Measurements from ENCODE around the gene NR1D2.
A peak's percentile ranks its signal among the peaks of the same experiment; 100 is the strongest.

The NR1D2 gene

DNA sequence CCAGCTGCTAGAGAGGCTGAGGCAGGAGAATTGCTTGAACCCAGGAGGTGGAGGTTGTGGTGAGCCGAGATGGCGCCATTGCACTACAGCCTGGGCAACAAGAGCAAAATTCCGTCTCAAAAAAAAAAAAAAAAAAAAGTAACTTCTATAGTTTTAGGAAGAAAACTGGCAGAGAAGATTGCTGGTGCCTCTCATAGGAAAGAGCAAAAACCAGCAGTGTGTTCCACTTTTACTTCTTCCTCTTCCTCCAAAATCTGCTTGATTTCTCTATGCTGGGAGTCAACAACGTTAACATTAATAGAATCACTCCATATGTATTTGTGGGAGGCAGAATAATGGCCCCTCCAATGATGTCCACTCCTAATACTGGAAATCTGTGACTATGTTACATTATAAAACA is 12.5 kb upstream of the NR1D2 start:
- no peak for DNase-seq

DNA sequence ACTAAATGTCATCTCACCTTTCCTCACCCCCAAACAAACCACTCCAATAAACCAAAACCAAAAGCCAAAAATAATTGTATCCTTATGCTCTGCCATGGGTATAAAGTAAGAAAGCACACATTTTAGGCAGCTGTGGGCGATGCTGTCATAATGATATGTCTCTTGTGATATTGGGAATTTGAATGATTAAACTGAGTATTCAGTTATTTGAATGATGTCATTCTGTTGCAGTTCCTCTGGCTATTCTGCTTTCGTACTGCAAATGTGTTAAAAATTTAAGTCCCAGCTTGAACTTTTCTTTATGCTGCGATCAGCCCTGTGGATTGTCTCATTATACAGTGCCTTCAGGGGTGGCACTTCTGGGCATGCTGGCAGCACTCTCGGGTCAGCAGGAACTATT is 10.8 kb upstream of the NR1D2 start:
- DNase-seq: no peak

GRCh38 chr3:23937296-23937695 is 7.8 kb upstream of the NR1D2 start:
- DNase-seq: no peak

- DNase-seq: no peak
Measured at GRCh38 chr3:23938688-23939087, 6.4 kb upstream of the NR1D2 start.

DNA sequence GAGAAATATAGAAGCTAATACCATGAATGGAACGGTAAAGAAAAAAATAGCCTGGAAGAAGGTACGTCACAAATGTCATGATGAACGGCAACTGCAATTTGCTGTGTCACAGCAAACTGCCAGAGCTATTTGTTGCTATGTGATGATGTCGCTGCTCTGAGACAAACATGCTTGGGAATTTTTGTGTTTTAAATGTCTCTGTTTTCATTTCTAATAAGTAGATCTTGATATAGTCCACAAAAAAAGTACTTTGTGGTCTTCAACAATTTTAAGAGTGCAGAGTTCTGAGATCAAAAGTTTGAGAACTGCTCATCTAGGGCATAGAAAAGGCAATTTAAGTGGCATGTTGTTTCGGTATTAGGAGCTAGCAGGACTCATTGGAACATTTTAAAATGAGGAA is 4.3 kb upstream of the NR1D2 start:
- DNase-seq: peak; percentile 1

- no peak for DNase-seq
Measured at GRCh38 chr3:23941440-23941839, 3.6 kb upstream of the NR1D2 start.

DNA sequence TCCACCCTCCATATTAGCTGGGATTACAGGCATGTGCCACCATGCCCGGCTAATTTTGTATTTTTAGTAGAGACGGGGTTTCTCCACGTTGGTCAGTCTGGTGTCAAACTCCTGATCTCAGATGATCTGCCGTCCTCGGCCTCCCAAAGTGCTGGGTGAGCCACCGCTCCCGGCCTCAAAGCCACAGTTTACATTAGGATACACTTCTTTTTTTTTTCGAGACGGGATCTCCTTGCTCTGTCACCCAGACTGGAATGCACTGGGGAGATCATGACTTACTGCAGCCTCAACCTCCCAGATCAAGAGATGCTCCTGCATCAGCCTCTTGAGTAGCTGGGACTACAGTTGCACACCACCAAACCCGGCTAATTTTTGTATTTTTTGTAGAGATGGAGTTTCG is 2.5 kb upstream of the NR1D2 start:
- DNase-seq: no peak

- DNase-seq: no peak
Measured at GRCh38 chr3:23944007-23944783, 891 bp upstream of the NR1D2 start.

DNA sequence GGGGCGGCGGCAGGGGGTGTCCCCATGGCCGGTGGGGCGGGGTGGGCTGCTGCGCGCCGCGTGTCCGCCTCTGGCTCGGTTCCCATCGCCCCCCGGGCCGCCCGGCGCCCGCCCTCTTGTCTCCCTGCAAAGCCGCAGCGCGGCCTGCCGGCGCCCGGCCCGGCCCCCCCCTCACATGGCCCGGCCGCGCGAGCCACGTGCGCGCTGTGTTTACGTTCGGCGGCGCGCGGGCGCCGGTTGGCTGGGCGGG is 502 bp downstream of the NR1D2 start:
- no peak for DNase-seq

DNA sequence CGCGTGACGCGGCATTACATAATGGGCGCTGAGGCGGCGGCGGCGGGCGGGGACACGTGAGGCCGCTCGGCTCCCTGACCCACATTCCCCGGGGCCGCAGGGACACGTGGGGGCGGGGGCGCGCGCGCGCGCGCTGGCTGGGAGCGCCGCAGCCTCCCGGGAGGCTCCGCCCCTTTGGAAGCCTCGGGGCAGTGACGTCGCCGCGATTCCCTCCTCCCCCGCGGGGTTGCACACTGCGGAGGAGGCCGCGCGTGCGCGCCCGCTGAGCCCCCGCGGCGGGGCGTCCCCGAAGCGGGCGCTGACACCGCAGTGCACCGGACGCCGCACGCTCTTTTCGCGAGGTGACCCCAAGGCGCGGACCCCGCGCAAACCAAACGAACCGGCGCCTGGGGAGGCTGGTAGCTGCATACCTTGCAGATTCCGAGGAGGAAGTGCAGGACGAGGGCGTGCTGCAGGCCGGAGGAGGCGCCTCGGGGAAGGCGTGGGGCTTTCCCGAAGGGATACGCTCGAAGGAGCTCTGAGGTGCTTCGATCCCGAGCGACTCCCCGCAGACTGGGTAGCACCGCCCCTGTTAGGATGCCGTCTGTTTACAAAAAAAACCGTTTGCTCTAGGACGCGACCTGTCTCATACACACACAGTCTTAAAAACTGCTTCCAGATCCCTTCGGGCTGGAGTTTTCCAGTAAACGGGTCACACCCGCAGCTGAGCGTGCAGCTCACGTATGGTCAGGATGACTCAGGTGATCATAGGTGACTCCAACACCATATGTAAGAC is 1.0 kb downstream of the NR1D2 start:
- peak; percentile 93 for DNase-seq

GRCh38 chr3:23948761-23949160 is 3.7 kb downstream of the NR1D2 start:
- DNase-seq: no peak

DNA sequence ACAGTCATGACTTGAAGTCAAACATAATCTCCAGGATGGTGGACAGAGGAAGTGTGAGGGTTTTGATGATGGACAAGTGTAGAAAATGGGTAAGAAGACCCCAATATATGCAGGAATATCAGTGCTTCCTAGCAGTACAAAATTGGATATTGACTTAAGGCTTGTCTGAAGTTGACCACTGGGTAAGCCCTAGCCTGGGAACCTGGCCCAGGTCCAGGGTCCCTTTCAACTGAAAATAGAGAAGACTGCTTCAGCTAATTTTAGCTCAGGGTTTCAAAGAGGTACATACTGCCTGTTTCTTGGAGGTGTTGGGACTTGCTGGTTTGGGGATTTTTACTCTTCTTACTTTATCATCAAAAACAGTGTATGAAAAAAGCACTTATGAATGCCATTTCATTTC is 4.7 kb downstream of the NR1D2 start:
- DNase-seq: peak; percentile 7

DNA sequence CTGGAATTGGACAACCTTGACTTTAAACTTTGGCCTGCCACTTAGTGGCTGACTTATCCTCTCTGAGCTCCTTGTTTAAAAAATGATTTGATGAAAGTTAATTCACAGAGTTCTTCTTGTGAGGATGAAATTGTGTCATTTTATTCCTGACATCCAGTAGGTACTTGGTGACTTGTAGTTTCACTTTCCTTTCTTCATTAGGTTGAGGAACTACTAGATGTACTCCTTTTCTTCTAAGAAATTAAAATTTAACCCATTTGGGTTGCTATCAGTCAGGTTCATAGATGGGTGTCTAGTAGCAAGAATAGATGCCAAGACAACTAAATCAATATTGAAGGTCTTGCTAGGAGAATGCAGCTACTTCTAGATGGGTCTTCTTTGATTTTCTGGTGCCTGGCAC is 5.2 kb downstream of the NR1D2 start:
- no peak for DNase-seq

DNA sequence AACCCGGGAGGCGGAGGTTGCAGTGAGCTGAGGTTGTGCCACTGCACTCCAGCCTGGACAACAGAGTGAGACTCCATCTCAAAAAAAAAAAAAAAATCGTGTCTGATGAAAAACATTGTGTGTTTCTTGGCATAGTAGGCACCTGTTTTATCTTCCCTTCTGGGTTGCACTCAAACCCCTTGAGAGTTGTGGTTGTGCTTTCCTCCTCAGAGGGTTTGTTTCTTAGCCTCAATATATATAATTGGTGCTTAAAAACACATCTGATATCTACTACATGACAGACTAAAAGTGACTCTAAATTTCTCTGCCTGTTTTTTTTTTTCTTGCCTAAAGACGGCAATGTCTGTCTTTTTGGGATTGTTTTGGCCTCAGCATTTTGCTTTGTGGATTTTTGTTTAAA is 7.6 kb downstream of the NR1D2 start:
- DNase-seq: no peak

DNA sequence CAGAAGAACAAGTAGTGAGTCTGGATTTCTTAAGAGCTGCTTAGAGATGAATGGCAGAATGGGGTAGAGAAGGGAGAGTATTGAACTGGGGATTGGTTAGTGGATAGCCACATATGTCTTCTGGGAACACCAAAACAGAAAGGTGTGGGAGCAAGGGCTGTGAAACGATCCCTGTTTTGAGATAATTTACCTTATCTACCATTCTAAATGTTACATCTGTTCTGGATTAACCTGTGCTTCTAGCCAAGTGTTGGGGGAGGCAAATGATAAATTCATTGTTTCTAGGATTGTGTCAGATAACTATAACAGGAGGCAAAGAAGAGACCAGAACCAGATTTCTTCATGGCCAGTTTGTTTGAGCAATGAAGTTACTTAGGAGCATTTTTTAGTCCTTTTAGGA is 8.4 kb downstream of the NR1D2 start:
- DNase-seq: no peak

- DNase-seq: no peak
Measured at GRCh38 chr3:23954144-23954543, 9.1 kb downstream of the NR1D2 start.

DNA sequence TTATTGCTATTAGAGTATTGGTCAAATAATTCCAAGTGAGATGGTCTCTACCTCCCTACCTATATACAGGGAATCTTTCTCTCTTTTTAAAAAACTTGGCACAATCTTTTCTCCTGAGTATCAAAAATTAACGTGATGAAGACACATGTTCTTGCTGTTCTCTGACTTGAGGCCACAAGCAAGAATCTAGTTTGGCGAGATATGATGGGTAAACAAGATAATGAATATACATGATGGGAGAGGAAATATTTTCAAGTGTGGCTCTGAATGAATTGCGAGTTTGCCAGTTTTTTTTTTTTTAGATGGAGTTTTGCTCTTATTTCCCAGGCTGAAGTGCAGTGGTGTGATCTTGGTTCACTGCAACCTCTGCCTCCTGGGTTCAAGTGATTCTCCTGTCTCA is 11.6 kb downstream of the NR1D2 start:
- no peak for DNase-seq

- peak; percentile 7 for DNase-seq
Measured at GRCh38 chr3:23959135-23959900, 14.2 kb downstream of the NR1D2 start.

DNA sequence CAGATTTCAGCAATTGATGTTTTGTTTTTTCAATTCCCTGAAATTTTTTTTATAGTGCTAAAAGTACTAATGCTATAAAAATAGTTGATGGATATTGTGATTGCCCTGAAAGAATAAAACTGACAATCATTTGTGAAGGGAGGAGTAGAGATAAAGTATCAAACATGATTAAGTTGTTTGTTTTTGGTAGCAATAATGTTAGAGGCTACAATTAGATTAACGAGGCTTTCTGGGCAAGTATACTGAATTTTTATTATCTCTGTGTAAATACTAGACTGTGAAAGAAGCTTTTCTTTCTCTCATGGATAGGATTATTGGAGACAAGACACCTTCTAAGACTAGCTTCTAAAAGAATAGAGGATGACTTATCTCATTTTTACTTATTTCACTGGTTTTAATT is 15.6 kb downstream of the NR1D2 start:
- no peak for DNase-seq

DNA sequence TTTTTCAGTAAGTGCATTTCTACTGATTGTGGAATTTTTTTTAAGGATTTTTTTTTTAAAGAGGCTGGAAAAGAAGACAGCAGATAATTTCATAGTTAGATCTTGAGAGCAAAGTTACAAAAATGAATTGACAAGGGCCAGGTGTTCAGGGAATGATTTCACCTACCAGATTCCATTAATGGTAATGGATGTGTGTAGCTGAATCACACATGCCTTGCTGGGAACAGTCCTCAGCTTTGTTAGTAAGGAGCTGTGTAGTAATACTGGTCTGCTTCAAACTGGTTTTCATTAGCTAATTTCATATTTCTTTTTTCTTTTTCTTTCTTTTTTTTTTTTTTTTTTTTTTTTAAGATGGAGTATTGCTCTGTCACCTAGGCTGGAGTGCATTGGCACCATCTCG is 16.0 kb downstream of the NR1D2 start:
- no peak for DNase-seq

DNA sequence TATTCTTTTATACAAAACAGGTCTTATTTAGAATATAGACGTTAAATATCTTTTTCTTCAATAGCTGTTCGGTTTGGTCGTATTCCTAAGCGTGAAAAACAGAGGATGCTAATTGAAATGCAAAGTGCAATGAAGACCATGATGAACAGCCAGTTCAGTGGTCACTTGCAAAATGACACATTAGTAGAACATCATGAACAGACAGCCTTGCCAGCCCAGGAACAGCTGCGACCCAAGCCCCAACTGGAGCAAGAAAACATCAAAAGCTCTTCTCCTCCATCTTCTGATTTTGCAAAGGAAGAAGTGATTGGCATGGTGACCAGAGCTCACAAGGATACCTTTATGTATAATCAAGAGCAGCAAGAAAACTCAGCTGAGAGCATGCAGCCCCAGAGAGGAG is 16.8 kb downstream of the NR1D2 start:
- no peak for DNase-seq

GRCh38 chr3:23964537-23965235 is 19.6 kb downstream of the NR1D2 start:
- no peak for DNase-seq

GRCh38 chr3:23966328-23966727 is 21.2 kb downstream of the NR1D2 start:
- DNase-seq: no peak
